Activated T-helper 1 cell treated with anti-CD3 and anti-CD28 coated beads, Interleukin-2, amount 50 U/mL, for 16 hours (primary cell): ENCODE data around the gene SAMD4B.
"Not testable (repeated sequence)": the region's sequence is repeated elsewhere in the genome, so short reads cannot be mapped to it uniquely, and the experiment has no call there.

Source experiments
- DNase-seq, 2 donors: peaks; one replicate each; pipeline ENCODE4 v3.0.0-alpha.2; 2020; ENCODE audit warnings: low read depth in 1 of 2, low spot score in 1 of 2

Gene SAMD4B

DNA sequence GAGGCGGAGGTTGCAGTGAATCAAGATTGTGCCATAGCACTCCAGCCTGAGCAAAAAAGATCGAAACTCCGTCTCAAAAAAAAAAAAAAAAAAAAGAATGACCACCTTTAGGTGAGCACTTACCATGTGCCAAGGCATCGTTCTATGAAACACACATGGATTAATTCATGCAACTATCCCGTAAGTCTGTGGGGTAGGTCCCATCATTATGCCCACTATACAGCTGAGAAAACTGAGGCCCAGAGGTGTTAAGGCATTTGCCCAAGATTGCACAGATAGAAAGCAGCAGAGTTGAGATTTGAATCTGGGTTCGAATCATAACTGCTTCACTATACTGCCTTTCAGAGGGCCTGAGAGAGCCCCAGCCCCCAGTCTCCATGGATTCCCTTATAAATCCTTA, 8.7 kb upstream of the SAMD4B start:
- DNase-seq = no peak

DNA sequence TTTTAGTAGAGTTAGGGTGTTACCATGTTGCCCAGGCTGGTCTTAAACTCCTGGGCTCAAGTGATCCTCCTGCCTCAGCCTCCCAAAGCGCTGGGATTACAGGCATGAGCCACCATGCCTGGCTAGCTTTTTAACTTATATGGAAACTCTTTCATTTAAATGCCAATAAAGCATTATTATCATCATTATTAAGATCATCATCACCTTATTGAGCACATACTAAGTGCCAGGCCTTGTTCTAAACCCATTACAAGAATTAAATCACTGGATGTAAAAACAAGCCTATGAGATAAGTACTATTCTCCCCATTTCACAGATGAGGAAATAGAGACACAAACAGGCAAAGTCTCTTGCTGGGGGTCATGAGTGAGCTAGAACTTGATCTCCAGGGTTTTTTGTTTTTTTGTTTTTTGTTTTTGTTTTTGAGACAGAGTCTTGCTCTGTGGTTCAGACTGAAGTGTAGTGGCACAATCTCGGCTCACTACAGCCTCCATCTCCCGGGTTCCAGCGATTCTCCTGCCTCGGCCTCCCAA, 7.7 kb upstream of the SAMD4B start:
- no peak for DNase-seq

DNA sequence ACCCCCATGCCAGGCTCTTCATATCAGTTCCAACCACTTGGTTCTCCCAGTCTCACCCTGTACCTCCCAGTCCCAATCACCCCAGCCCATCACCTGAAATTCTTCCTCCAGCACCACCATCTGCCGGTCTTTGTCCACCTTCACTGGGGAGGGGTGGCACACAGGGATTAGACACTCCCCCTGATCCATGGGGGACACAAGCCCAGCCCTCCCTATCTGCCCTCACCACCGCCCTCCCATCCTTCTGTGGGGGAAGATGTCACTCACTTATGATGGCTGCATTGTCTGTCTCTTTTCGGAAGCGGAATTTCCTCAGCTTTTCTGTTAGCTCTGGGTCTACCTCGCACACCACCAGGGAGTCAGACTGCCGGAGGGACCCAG, 7.1 kb upstream of the SAMD4B start:
- DNase-seq = no peak

GRCh38 chr19:39336483-39336882, 5.7 kb upstream of the SAMD4B start:
- no peak for DNase-seq

GRCh38 chr19:39339674-39340073, 2.5 kb upstream of the SAMD4B start:
- no peak for DNase-seq

DNA sequence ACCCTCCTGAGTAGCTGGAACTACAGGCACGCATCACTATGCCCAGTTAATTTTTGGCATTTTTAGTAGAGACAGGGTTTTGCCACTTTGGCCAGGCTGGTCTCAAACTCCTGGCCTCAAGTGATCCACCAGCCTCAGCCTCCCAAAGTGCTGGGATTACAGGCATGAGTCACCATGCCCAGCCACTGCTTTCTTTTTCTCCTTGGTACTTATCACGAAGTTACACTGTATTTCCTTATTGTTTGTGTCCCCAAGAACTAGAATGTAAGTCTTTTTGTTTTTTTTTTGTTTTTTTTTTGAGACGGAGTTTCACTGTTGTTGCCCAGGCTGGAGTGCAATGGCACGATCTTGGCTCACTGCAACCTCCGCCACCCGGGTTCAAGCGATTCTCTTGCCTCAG, 2.1 kb upstream of the SAMD4B start:
- DNase-seq = not testable (repeated sequence)

- no peak for DNase-seq
Observed at GRCh38 chr19:39341129-39341718, 997 bp upstream of the SAMD4B start.

- no peak for DNase-seq
Observed at GRCh38 chr19:39342647-39343305, 555 bp downstream of the SAMD4B start.

DNA sequence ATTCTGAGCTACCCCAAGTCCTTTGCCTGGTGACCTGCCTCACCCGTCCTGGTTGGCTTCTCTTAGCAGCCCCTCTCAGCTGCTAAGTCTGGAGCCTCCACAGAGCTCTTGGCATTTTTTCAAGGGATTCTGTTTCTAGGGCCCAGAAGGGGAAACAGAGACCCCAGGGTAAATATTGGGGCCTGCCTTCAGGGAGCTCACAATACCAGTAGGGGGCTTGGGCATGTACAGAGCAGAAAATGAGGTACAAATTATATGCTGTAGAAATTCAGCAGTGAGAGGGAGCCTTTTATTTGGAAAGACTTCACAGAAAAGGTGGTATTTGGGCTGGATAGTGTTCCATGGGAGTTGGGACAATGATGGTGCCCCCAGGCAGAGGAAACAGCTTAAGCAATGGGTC, 3.7 kb downstream of the SAMD4B start:
- no peak for DNase-seq

DNA sequence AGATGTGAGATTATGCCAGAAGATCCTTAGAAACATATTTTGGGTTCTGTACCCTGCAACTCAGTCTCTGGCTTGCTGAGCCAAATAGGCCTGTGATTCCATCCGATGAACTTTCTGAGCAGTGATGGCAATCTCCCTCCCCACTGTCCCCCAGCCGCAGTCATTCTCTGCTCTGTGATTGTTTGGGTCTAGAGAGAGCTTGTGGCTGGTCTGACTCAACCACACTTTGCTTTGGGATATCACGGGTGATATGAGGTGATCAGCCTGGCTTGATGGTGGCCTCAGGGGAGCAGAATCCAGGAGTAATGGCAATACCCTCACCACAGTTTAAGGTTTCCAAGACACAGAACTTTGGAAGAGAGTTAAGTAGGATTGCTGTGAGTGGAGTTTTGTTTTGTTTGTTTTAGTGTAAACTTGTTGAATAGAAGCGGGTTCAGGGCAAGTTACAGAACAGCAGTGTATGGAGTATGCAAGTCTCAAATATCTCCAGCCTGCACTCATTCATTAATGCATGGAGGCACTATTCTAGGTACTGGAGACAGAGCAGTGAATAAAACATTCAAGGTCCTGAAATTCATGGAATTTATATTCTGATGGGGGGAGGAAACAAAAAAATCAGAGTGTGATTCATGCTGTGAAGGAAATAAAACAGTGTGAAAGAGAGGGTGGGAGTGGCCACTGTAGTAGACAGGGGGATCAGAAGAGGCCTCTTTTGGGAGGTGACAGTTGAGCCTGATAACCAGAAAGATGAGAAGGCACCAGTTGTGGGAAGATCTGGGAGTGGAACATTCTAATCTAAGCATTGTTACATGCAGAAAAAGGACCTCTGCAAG, 5.3 kb downstream of the SAMD4B start:
- no peak for DNase-seq

DNA sequence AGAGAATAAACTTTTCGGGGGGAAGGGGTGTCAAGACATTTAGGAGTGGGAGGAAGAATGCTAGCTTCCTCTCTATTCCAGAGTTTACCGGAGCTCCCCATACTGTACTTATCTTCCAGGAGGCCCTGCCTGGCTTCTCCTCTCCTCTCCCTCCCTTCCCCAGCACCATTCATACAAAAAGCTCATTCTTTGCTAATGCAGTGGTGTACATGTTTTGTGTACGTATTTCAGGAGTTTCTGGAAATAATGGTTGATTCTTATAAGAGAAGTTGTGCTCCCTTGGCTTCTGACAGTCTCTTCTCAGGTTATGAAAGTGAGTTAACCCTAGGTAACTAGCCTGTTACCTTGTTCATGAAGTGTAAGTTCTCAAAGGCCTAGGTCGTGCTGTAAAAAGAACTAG, 7.1 kb downstream of the SAMD4B start:
- no peak for DNase-seq

DNA sequence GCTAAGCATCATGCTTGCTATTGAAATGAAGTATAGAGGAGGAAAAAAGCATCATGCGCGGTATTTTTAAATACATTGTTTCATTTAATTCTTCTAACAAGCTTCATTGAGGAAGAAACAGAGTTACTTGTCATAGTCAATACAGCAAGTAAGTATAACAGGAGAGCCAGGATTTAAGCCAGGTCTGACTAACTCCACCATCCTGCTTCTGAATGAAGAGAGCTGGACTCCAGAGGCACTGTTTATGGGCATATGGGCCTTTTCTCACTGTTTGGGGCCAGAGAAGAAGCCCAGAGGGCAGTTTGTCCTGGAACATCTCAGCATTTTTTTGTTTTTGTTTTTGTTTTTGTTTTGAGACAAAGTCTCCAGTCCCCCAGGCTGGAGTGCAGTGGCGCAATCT, 7.9 kb downstream of the SAMD4B start:
- DNase-seq = no peak

DNA sequence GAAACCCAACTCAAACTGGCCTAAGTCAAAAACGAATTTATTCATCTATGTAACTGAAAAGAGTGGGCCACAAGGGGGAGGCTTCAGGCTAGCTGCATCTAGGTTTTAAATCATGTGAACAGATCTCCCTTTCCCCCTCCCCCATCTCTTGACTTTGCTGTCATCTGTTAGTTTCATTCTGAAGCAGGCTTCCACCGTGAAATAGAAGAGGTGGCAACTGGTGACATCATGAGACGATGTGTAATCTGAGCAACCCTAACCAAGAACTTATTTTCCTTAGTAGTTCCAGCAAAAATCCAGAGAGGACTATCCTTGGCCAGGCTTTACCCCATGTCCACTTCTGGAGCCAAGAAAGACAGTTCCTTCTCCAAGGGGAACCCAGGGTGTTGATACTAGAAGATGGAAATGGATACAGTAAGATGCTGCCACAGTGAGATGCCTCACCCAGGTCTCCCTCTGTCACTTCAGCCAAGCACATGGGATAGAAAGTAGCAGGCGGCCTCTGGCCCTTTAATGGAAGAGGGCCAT, 9.4 kb downstream of the SAMD4B start:
- DNase-seq = no peak

- no peak for DNase-seq
Observed at GRCh38 chr19:39352381-39353255, 10.4 kb downstream of the SAMD4B start.

DNA sequence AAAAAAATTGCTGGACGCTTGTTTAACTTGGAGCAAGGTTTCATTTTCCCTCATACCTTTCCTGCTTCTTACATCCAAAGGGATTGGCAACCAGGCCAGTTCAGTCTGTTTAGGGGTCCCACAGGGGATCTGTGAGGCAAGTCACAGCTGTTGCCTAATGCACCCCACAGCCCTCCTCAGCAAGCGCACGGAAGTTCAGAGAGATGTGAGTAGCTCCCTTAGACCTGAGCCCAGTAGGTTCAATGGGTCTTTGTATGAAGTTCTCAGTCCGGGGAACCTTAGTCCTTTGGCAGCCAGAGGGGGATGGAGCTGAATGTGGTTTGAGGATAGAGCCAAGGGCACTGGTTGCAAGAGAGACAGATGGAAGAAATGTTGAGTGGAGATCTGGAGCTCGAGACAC, 13.0 kb downstream of the SAMD4B start:
- no peak for DNase-seq

DNA sequence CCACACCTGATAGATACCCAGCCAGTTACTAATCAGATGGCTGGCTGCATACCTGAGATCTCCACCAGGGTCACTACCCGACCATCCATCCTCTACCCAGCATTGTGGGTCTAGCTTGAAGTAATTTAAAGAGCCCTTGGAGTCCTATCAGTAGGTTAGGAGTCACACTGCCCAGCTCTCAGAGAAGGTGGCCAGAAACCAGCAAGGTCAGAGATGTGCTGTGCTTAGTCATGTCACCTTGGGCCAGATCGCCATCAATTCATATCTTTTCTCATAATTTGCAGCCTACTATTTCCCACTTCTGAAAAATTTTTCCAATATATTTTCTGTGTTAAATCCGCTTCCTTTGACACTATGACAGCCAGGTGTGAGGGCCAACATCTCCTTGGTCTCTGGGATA, 13.9 kb downstream of the SAMD4B start:
- no peak for DNase-seq

GRCh38 chr19:39356647-39357046, 14.4 kb downstream of the SAMD4B start:
- DNase-seq = no peak

- no peak for DNase-seq
Observed at GRCh38 chr19:39359026-39359425, 16.8 kb downstream of the SAMD4B start.

DNA sequence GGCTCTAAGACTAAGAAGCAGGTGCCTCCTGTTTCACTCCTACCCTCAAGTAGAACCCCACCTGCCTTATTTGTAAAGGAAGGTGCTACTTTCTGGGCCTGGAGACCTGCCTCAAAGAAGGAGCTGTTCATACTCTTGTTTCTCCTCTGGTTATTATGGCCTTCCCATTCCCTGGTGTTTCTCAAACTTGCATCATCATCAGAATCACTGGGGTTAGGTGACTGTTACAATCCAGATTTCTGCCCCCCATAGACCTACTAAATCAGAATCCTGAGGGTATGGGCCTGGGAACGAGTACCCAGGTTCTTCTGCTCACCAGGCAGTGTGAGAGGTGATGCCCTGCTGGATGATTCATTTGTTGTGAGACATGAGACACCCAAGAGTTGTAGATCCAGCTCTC, 18.4 kb downstream of the SAMD4B start:
- no peak for DNase-seq

DNA sequence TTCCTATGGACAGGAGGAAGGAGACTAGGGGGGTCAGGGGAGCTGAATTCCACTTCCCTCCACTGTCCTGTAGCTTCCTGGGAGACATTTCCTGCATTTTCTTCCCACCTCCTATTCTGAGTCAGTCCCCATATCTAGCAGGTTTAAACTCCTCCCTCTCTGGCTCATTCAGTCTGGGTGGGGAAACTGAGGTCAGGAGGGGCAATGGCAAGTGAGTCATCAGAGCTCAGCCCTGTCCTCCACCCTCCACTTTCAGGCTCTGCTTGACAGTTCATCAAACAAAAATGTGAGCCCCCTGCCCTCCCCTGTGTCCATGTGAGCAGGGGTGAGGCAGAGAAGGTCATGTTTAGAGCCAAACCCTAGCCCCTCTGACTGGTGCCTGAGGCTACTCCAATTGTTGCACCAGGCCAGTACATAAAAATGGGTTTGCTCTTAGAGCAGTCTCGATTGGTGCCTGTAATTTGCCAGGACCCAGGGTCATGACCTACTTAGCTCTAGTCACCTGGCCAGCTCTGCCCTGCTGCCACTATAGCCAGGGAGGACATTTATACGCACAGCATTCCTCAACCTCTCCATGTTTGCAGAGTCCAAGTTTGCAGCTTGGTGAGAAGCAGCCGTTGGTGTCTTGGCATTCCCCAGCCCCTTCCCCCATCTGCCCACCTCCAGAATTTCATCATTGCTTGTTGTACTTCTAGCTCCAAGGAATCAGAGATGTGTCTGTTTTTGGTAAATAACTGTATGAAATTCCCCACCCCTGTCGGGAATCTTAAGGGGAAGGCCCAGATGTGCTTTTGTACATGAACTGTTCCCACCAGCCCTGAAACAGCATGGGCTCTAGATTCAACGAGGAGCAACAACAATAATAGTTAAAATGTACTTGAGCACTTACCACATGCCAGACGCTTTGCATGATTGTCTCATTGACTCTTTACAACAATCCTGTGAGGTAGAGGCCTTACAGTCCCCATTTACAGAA, 20.7 kb downstream of the SAMD4B start:
- DNase-seq = no peak
